Vagina (tissue), 2 donors: Measurements from ENCODE around the gene C10orf62.

ENCODE experiments used
- CTCF ChIP-seq, 3 experiments: fragments of 450-650 bp in 2 of 3; fragments of 200-600 bp in 1 of 3; sonication (generic) in 1 of 3; IDR thresholded peaks; one replicate each; pipeline ENCODE4 v1.5.1; 2017 to 2019; ENCODE audit warnings: antibody characterized with exemption in 3 of 3, mild to moderate bottlenecking in 2 of 3, moderate library complexity in 2 of 3
- POLR2AphosphoS5 ChIP-seq, 2 donors: sonication (generic); formaldehyde crosslinking; IDR thresholded peaks; one replicate each; pipeline ENCODE4 v1.9.0; 2017; ENCODE audit warnings: antibody characterized with exemption in 2 of 2, mild to moderate bottlenecking in 2 of 2, low read depth in 1 of 2; ENCODE audit not compliant: insufficient read depth in 1 of 2

GRCh38 chr10:97601268-97602215, 12.0 kb downstream of the C10orf62 start:
- no peak for TF ChIP-seq CTCF (IDR thresholded peaks at IDR 0.05)
- TF ChIP-seq POLR2AphosphoS5 (IDR thresholded peaks at IDR 0.05; ENCODE audit: insufficient read depth in 1 of 2, low read depth in 1 of 2) = no peak
